ENCODE measurements around the gene DAP.

The DAP gene

GRCh38 chr5:10686890-10687289 lies 74.1 kb downstream of the DAP start:
- no peak for DNase-seq

GRCh38 chr5:10685115-10685521 lies 75.9 kb downstream of the DAP start:
- DNase-seq: no peak

GRCh38 chr5:10684303-10685086 lies 76.5 kb downstream of the DAP start:
- no peak for DNase-seq

- DNase-seq: no peak
Measured at GRCh38 chr5:10682801-10683525, 78.1 kb downstream of the DAP start.

GRCh38 chr5:10681731-10682679 lies 79.0 kb downstream of the DAP start:
- no peak for DNase-seq

GRCh38 chr5:10680876-10681481 lies 80.1 kb downstream of the DAP start:
- DNase-seq: no peak

GRCh38 chr5:10679336-10679988 lies 81.6 kb downstream of the DAP start:
- no peak for DNase-seq

- no peak for DNase-seq
Measured at GRCh38 chr5:10678244-10678643, 82.8 kb downstream of the DAP start.

- no peak for DNase-seq
Measured at GRCh38 chr5:10677533-10677932, 83.5 kb downstream of the DAP start.

- DNase-seq: no peak
Measured at GRCh38 chr5:10676946-10677345, 84.1 kb downstream of the DAP start.

- DNase-seq: no peak
Measured at GRCh38 chr5:10676224-10676623, 84.8 kb downstream of the DAP start.

GRCh38 chr5:10675177-10675700 lies 85.8 kb downstream of the DAP start:
- no peak for DNase-seq

- no peak for DNase-seq
Measured at GRCh38 chr5:10674582-10674981, 86.5 kb downstream of the DAP start.

- DNase-seq: no peak
Measured at GRCh38 chr5:10674096-10674495, 86.9 kb downstream of the DAP start.

GRCh38 chr5:10673407-10673806 lies 87.6 kb downstream of the DAP start:
- DNase-seq: no peak

- DNase-seq: no peak
Measured at GRCh38 chr5:10673017-10673389, 88.0 kb downstream of the DAP start.

GRCh38 chr5:10672146-10673016 lies 88.7 kb downstream of the DAP start:
- DNase-seq: no peak

- no peak for DNase-seq
Measured at GRCh38 chr5:10671041-10672008, 89.7 kb downstream of the DAP start.

GRCh38 chr5:10669983-10670382 lies 91.1 kb downstream of the DAP start:
- no peak for DNase-seq

- DNase-seq: no peak
Measured at GRCh38 chr5:10668697-10669096, 92.3 kb downstream of the DAP start.
